Measurements from ENCODE around the gene VSIG10L2.

DNA sequence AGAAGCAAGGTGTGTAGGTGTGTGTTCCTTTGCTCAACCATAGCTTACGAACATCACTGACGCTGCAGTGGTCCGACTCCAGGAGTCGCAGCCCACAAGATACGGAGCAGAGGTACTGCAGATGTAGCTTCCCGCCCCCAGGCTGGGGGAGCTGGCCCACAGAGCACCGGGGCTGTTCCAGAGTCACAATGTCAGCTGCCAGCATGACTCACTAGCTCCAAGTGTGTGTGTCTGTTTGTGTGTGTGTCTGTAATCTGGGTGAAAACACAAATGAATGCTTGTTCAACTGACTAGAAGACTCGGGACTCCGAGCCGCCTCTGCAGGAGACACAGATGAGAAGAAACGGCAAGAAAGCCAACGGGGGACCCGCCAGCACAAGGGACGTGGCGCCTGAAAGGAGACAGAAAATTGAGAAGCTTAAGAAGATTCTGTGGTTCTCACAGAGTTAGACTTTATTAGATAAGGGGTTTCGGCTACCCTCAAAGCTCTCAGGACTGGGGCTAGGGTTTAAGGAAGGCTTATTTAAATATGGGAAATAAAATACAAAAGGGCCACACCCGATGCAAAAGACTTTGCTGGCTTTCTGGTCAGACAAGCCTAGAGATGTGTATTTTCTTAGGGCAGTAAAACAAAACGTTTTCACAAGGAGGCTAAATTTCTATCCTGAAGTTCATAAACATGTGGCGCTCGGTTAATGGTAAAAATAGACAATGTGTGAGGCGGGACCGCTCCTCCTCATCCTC is 10.7 kb downstream of the VSIG10L2 start:
- TF ChIP-seq, protein P1, sequence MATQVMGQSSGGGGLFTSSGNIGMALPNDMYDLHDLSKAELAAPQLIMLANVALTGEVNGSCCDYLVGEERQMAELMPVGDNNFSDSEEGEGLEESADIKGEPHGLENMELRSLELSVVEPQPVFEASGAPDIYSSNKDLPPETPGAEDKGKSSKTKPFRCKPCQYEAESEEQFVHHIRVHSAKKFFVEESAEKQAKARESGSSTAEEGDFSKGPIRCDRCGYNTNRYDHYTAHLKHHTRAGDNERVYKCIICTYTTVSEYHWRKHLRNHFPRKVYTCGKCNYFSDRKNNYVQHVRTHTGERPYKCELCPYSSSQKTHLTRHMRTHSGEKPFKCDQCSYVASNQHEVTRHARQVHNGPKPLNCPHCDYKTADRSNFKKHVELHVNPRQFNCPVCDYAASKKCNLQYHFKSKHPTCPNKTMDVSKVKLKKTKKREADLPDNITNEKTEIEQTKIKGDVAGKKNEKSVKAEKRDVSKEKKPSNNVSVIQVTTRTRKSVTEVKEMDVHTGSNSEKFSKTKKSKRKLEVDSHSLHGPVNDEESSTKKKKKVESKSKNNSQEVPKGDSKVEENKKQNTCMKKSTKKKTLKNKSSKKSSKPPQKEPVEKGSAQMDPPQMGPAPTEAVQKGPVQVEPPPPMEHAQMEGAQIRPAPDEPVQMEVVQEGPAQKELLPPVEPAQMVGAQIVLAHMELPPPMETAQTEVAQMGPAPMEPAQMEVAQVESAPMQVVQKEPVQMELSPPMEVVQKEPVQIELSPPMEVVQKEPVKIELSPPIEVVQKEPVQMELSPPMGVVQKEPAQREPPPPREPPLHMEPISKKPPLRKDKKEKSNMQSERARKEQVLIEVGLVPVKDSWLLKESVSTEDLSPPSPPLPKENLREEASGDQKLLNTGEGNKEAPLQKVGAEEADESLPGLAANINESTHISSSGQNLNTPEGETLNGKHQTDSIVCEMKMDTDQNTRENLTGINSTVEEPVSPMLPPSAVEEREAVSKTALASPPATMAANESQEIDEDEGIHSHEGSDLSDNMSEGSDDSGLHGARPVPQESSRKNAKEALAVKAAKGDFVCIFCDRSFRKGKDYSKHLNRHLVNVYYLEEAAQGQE (tag by site-specific recombination; IDR thresholded peaks at IDR 0.05) = no peak
- TF ChIP-seq ZFHX2 (tag by site-specific recombination; conservative IDR thresholded peaks at IDR 0.05) (peak; percentile 46), ZNF707 (tag by site-specific recombination; IDR thresholded peaks at IDR 0.05) (no peak), SALL2 (tag by site-specific recombination; IDR thresholded peaks at IDR 0.05; ENCODE audit: borderline replicate concordance) (no peak)
- TF ChIP-seq, protein P2, sequence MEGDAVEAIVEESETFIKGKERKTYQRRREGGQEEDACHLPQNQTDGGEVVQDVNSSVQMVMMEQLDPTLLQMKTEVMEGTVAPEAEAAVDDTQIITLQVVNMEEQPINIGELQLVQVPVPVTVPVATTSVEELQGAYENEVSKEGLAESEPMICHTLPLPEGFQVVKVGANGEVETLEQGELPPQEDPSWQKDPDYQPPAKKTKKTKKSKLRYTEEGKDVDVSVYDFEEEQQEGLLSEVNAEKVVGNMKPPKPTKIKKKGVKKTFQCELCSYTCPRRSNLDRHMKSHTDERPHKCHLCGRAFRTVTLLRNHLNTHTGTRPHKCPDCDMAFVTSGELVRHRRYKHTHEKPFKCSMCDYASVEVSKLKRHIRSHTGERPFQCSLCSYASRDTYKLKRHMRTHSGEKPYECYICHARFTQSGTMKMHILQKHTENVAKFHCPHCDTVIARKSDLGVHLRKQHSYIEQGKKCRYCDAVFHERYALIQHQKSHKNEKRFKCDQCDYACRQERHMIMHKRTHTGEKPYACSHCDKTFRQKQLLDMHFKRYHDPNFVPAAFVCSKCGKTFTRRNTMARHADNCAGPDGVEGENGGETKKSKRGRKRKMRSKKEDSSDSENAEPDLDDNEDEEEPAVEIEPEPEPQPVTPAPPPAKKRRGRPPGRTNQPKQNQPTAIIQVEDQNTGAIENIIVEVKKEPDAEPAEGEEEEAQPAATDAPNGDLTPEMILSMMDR (tag by site-specific recombination; IDR thresholded peaks at IDR 0.05) = no peak
